ENCODE measurements around the gene RPL27A.
A peak's percentile ranks its signal among the peaks of the same experiment; 100 is the strongest.

Gene RPL27A

GRCh38 chr11:8698379-8698851 is 15.8 kb downstream of the RPL27A start:
- no peak overlapping the region for H3K27ac ChIP-seq (ENCODE audit: low read depth in 2 of 2, low read length in 2 of 2)
- H3K27me3 ChIP-seq (ENCODE audit: control insufficient read depth in 2 of 2, insufficient read depth in 2 of 2, low read length in 2 of 2), result no peaks in the 10 kb centered on the region
- H3K4me3 ChIP-seq (ENCODE audit: low read length in 2 of 2), result no peak overlapping the region
- peaks cover 0 to 4% of the 10 kb centered on the region in 2 donors for H3K4me1 ChIP-seq (ENCODE audit: control insufficient read depth in 2 of 2, insufficient read depth in 2 of 2, low read length in 2 of 2)
- H3K9ac ChIP-seq (ENCODE audit: low read depth in 1 of 2, low read length in 2 of 2), result no peak overlapping the region
- H3K36me3 ChIP-seq (ENCODE audit: control insufficient read depth in 2 of 2, insufficient read depth in 2 of 2, low read length in 2 of 2), result peaks cover 48 to 59% of the 10 kb centered on the region in 2 donors
- no peaks in the 10 kb centered on the region for H3K9me3 ChIP-seq (ENCODE audit: control insufficient read depth in 2 of 2, low read length in 2 of 2)

DNA sequence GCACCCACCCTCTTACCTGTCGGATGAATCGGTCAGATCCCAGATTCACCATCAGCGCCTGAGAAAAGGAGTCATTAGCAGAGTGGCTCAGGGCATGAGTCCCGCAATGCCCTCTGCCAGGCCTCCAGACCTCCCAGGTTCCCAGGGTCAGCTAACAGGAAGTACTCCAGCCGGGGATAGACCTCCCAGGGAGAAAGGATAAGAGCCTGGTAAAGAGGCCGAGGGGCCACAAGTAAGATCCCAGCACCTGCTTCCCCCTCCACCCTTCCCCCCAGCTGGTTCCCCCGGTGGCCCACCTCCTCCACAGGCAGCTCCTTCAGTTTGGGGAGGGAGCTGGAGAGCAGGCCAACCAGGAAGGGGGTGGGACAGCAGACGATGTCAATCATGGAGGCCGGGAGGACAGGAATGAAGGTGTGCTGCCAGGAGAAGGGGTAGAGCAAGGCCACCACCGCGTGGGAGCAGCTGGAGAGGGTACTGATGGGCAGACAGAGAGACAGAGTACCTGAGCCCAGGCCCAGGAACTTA is 16.4 kb downstream of the RPL27A start:
- Histone ChIP-seq H3K9ac (ENCODE audit: low read depth in 1 of 2, low read length in 2 of 2) (no peak overlapping the region), H3K36me3 (ENCODE audit: control insufficient read depth in 2 of 2, insufficient read depth in 2 of 2, low read length in 2 of 2) (peaks cover 46 to 54% of the 10 kb centered on the region in 2 donors), H3K4me3 (ENCODE audit: low read length in 2 of 2) (no peak overlapping the region), H3K27ac (ENCODE audit: low read depth in 2 of 2, low read length in 2 of 2) (no peak overlapping the region), H3K9me3 (ENCODE audit: control insufficient read depth in 2 of 2, low read length in 2 of 2) (no peaks in the 10 kb centered on the region), H3K27me3 (ENCODE audit: control insufficient read depth in 2 of 2, insufficient read depth in 2 of 2, low read length in 2 of 2) (no peaks in the 10 kb centered on the region), H3K4me1 (ENCODE audit: control insufficient read depth in 2 of 2, insufficient read depth in 2 of 2, low read length in 2 of 2) (peaks cover 0 to 4% of the 10 kb centered on the region in 2 donors)

- Histone ChIP-seq H3K4me3 (ENCODE audit: low read length in 2 of 2) (no peak overlapping the region), H3K4me1 (ENCODE audit: control insufficient read depth in 2 of 2, insufficient read depth in 2 of 2, low read length in 2 of 2) (peaks cover 0 to 4% of the 10 kb centered on the region in 2 donors), H3K36me3 (ENCODE audit: control insufficient read depth in 2 of 2, insufficient read depth in 2 of 2, low read length in 2 of 2) (peaks cover 41 to 46% of the 10 kb centered on the region in 2 donors), H3K27ac (ENCODE audit: low read depth in 2 of 2, low read length in 2 of 2) (peak overlapping the region in 1 of 2 donors; percentile 56), H3K27me3 (ENCODE audit: control insufficient read depth in 2 of 2, insufficient read depth in 2 of 2, low read length in 2 of 2) (no peaks in the 10 kb centered on the region), H3K9me3 (ENCODE audit: control insufficient read depth in 2 of 2, low read length in 2 of 2) (no peaks in the 10 kb centered on the region), H3K9ac (ENCODE audit: low read depth in 1 of 2, low read length in 2 of 2) (no peak overlapping the region)
These were observed 17.3 kb downstream of the RPL27A start for GRCh38 chr11:8699903-8700302.

DNA sequence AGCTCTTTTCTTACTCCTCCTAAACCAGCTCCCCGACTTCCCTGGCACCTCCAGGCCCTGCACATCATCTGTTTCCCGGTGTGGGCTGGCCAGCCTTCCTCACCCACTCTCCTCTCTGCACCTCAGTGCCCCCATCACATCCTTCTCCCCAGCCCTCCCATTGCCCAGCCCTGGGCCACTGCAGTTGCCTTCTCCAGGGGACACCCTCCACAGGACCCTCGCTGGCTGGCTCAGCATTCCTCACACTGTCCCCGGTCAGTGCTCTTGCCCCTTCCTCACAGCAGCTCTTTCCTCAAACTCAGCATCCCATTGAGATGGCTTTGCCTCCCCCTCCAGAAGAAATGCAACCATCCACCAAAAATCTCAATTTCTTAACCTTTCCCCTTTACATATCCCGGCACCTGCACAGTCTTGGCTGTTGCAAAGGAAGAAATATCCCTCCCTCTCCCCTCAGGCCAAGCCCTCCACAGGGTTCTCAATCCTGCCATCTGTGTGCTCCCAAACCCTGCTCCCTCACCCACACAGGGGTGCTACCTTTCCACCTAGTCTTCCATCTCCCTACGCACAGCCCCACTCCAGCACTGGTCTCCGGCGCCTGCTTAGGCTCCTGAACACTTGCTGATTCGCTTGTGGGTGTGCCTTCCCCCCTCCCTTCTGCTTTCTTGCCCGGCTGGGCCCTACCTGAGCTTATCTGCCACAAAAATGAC is 19.5 kb downstream of the RPL27A start:
- H3K27me3 ChIP-seq (ENCODE audit: control insufficient read depth in 2 of 2, insufficient read depth in 2 of 2, low read length in 2 of 2), result no peaks in the 10 kb centered on the region
- H3K36me3 ChIP-seq (ENCODE audit: control insufficient read depth in 2 of 2, insufficient read depth in 2 of 2, low read length in 2 of 2), result peaks cover 36 to 37% of the 10 kb centered on the region in 2 donors
- H3K27ac ChIP-seq (ENCODE audit: low read depth in 2 of 2, low read length in 2 of 2), result no peak overlapping the region
- peaks cover 0 to 4% of the 10 kb centered on the region in 2 donors for H3K4me1 ChIP-seq (ENCODE audit: control insufficient read depth in 2 of 2, insufficient read depth in 2 of 2, low read length in 2 of 2)
- no peak overlapping the region for H3K4me3 ChIP-seq (ENCODE audit: low read length in 2 of 2)
- H3K9ac ChIP-seq (ENCODE audit: low read depth in 1 of 2, low read length in 2 of 2), result no peak overlapping the region
- no peaks in the 10 kb centered on the region for H3K9me3 ChIP-seq (ENCODE audit: control insufficient read depth in 2 of 2, low read length in 2 of 2)

GRCh38 chr11:8702598-8702915 is 20.0 kb downstream of the RPL27A start:
- H3K36me3 ChIP-seq (ENCODE audit: control insufficient read depth in 2 of 2, insufficient read depth in 2 of 2, low read length in 2 of 2), result peaks cover 34 to 36% of the 10 kb centered on the region in 2 donors
- no peak overlapping the region for H3K4me3 ChIP-seq (ENCODE audit: low read length in 2 of 2)
- no peak overlapping the region for H3K27ac ChIP-seq (ENCODE audit: low read depth in 2 of 2, low read length in 2 of 2)
- H3K27me3 ChIP-seq (ENCODE audit: control insufficient read depth in 2 of 2, insufficient read depth in 2 of 2, low read length in 2 of 2), result no peaks in the 10 kb centered on the region
- no peak overlapping the region for H3K9ac ChIP-seq (ENCODE audit: low read depth in 1 of 2, low read length in 2 of 2)
- H3K4me1 ChIP-seq (ENCODE audit: control insufficient read depth in 2 of 2, insufficient read depth in 2 of 2, low read length in 2 of 2), result peaks cover 0 to 4% of the 10 kb centered on the region in 2 donors
- no peaks in the 10 kb centered on the region for H3K9me3 ChIP-seq (ENCODE audit: control insufficient read depth in 2 of 2, low read length in 2 of 2)

DNA sequence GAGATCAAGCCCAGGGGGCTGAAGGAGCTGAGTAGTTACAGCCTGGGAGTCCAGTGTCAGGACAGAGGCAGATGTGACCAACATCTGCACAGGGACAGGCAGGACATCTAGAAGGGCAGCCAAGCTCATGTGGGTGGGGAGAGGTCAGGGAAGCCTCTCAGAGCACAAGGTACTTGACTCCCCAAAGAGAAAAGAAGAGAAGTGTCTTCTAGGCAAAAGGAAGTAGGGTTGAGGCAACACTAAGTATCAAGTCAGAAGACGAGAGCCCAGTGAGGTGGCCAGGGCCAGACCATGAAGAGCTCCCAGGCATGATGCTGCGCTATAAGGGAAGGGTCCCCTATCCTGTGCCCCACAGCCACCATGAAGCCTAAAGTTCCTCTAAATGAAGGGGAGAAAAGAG is 21.5 kb downstream of the RPL27A start:
- Histone ChIP-seq H3K36me3 (ENCODE audit: control insufficient read depth in 2 of 2, insufficient read depth in 2 of 2, low read length in 2 of 2) (peaks cover 26 to 31% of the 10 kb centered on the region in 2 donors), H3K27me3 (ENCODE audit: control insufficient read depth in 2 of 2, insufficient read depth in 2 of 2, low read length in 2 of 2) (no peaks in the 10 kb centered on the region), H3K4me1 (ENCODE audit: control insufficient read depth in 2 of 2, insufficient read depth in 2 of 2, low read length in 2 of 2) (peaks cover 0 to 6% of the 10 kb centered on the region in 2 donors)

GRCh38 chr11:8705146-8705545 is 22.6 kb downstream of the RPL27A start:
- Histone ChIP-seq H3K36me3 (ENCODE audit: control insufficient read depth in 2 of 2, insufficient read depth in 2 of 2, low read length in 2 of 2) (peaks cover 21 to 31% of the 10 kb centered on the region in 2 donors), H3K27me3 (ENCODE audit: control insufficient read depth in 2 of 2, insufficient read depth in 2 of 2, low read length in 2 of 2) (no peaks in the 10 kb centered on the region), H3K4me1 (ENCODE audit: control insufficient read depth in 2 of 2, insufficient read depth in 2 of 2, low read length in 2 of 2) (peaks cover 0 to 2% of the 10 kb centered on the region in 2 donors), H3K9ac (ENCODE audit: low read depth in 1 of 2, low read length in 2 of 2) (no peak overlapping the region), H3K4me3 (ENCODE audit: low read length in 2 of 2) (no peak overlapping the region), H3K27ac (ENCODE audit: low read depth in 2 of 2, low read length in 2 of 2) (no peak overlapping the region), H3K9me3 (ENCODE audit: control insufficient read depth in 2 of 2, low read length in 2 of 2) (no peaks in the 10 kb centered on the region)

More for the DNA sequence above, 21.5 kb downstream of the RPL27A start:
- Histone ChIP-seq H3K9me3 (ENCODE audit: control insufficient read depth in 2 of 2, low read length in 2 of 2) (no peaks in the 10 kb centered on the region), H3K9ac (ENCODE audit: low read depth in 1 of 2, low read length in 2 of 2) (no peak overlapping the region), H3K4me3 (ENCODE audit: low read length in 2 of 2) (no peak overlapping the region), H3K27ac (ENCODE audit: low read depth in 2 of 2, low read length in 2 of 2) (no peak overlapping the region)

GRCh38 chr11:8706673-8707432 is 24.3 kb downstream of the RPL27A start:
- peaks cover 0 to 2% of the 10 kb centered on the region in 2 donors for H3K4me1 ChIP-seq (ENCODE audit: control insufficient read depth in 2 of 2, insufficient read depth in 2 of 2, low read length in 2 of 2)
- H3K27me3 ChIP-seq (ENCODE audit: control insufficient read depth in 2 of 2, insufficient read depth in 2 of 2, low read length in 2 of 2), result no peaks in the 10 kb centered on the region

DNA sequence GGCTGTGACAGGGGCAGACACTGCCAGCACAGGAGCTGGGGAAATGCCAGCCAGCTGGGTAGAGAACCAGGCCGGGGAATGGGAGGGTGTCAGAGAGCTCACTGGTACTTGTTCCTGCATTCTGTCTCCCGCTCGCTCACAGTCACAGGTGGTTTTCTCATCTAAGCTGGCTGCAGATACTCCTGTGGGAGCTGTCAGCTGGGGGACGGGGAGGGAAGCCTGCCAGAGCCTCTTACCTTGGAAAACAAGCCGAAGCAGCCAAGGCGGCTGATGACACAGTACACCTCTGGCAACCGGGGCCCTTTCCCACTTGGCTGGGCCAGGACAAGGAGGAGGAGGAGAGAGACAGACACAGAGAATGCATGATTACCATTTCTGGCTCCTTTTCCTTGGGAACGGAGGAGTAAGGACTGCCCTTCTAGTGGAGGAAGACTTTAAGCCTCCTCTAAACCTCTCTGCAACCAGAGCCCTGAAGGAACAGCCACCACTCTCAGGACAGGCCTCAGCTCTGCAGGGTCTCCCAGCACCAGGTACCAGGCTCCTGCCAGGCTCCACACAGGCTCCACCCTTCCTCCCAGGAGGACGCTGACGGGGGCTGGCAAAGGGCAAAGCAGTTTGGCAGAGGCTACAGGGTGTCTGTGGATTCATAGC is 25.1 kb downstream of the RPL27A start:
- no peaks in the 10 kb centered on the region for H3K27me3 ChIP-seq (ENCODE audit: control insufficient read depth in 2 of 2, insufficient read depth in 2 of 2, low read length in 2 of 2)
- no peak overlapping the region for H3K4me3 ChIP-seq (ENCODE audit: low read length in 2 of 2)
- peak overlapping the region in 1 of 2 donors; percentile 26 for H3K9ac ChIP-seq (ENCODE audit: low read depth in 1 of 2, low read length in 2 of 2)
- no peaks in the 10 kb centered on the region for H3K9me3 ChIP-seq (ENCODE audit: control insufficient read depth in 2 of 2, low read length in 2 of 2)
- H3K27ac ChIP-seq (ENCODE audit: low read depth in 2 of 2, low read length in 2 of 2), result peak overlapping the region; percentile 70 to 76
- H3K4me1 ChIP-seq (ENCODE audit: control insufficient read depth in 2 of 2, insufficient read depth in 2 of 2, low read length in 2 of 2), result peaks cover 0 to 2% of the 10 kb centered on the region in 2 donors
- H3K36me3 ChIP-seq (ENCODE audit: control insufficient read depth in 2 of 2, insufficient read depth in 2 of 2, low read length in 2 of 2), result peaks cover 36% of the 10 kb centered on the region in 2 donors

More at GRCh38 chr11:8706673-8707432, 24.3 kb downstream of the RPL27A start:
- no peak overlapping the region for H3K9ac ChIP-seq (ENCODE audit: low read depth in 1 of 2, low read length in 2 of 2)
- H3K36me3 ChIP-seq (ENCODE audit: control insufficient read depth in 2 of 2, insufficient read depth in 2 of 2, low read length in 2 of 2), result peaks cover 30 to 39% of the 10 kb centered on the region in 2 donors
- H3K27ac ChIP-seq (ENCODE audit: low read depth in 2 of 2, low read length in 2 of 2), result peak overlapping the region; percentile 70 to 76
- H3K9me3 ChIP-seq (ENCODE audit: control insufficient read depth in 2 of 2, low read length in 2 of 2), result no peaks in the 10 kb centered on the region
- H3K4me3 ChIP-seq (ENCODE audit: low read length in 2 of 2), result no peak overlapping the region

Data from mucosa of rectum (tissue), 2 donors.